GM20000 (cell line): ENCODE results near the gene TRAF2.
"Not testable (repeated sequence)": the region's sequence is repeated elsewhere in the genome, so short reads cannot be mapped to it uniquely, and the experiment has no call there.

Source experiments
- DNase-seq: peaks from one replicate; pipeline ENCODE4 v3.0.0; 2012; ENCODE audit warnings: low spot score
- CTCF ChIP-seq: IDR thresholded peaks from 2 replicates; pipeline ENCODE4 v1.5.1; 2012; ENCODE audit warnings: mild to moderate bottlenecking, control low read depth; ENCODE audit errors: extremely low read depth, missing control alignments

Gene TRAF2

GRCh38 chr9:136840877-136841645, 45.3 kb upstream of the TRAF2 start:
- no peak for TF ChIP-seq CTCF
- no peak for DNase-seq

GRCh38 chr9:136841646-136842379, 44.5 kb upstream of the TRAF2 start:
- not testable (repeated sequence) for DNase-seq

- TF ChIP-seq CTCF: peak; percentile 96
- DNase-seq: peak; percentile 90
These were observed 43.9 kb upstream of the TRAF2 start, which contains the start of gene AJM1 for GRCh38 chr9:136842380-136842948. Gene AJM1 (plus strand): TSS chr9:136842478. CDS start chr9:136844415, 1,937 bp downstream.

- DNase-seq: not testable (repeated sequence)
These were observed 43.0 kb upstream of the TRAF2 start for GRCh38 chr9:136843159-136843800.

- DNase-seq: not testable (repeated sequence)
- peak; percentile 19 for TF ChIP-seq CTCF
These were observed 42.2 kb upstream of the TRAF2 start for GRCh38 chr9:136843801-136844740.

- no peak for TF ChIP-seq CTCF
- no peak for DNase-seq
These were observed 41.4 kb upstream of the TRAF2 start for GRCh38 chr9:136844761-136845464.

GRCh38 chr9:136845465-136846260, 40.7 kb upstream of the TRAF2 start:
- no peak for DNase-seq
- TF ChIP-seq CTCF: no peak
